GM18511 (cell line): ENCODE data around the gene GCC1.
A peak's percentile ranks its signal among the peaks of the same experiment; 100 is the strongest.

ENCODE experiments used
- ATAC-seq: cut with Tn5 transposase; IDR thresholded peaks from one replicate; pipeline ENCODE4 v1.9.1; 2021; ENCODE audit warnings: mild to moderate bottlenecking, moderate library complexity; ENCODE audit not compliant: unreplicated experiment

Gene GCC1, protein sequence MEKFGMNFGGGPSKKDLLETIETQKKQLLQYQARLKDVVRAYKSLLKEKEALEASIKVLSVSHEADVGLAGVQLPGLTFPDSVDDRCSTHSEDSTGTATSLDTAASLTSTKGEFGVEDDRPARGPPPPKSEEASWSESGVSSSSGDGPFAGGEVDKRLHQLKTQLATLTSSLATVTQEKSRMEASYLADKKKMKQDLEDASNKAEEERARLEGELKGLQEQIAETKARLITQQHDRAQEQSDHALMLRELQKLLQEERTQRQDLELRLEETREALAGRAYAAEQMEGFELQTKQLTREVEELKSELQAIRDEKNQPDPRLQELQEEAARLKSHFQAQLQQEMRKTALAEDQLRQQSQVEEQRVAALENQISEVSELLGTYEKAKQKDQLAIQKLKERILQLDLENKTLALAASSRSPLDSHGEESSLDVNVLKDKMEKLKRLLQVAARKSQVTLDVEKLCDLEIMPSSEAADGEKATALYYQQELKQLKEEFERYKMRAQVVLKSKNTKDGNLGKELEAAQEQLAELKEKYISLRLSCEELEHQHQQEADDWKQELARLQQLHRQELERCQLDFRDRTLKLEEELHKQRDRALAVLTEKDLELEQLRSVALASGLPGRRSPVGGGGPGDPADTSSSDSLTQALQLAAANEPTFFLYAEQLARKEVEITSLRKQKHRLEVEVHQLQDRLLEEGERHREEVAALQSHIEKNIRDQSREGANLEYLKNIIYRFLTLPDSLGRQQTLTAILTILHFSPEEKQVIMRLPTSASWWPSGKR

GRCh38 chr7:127585044-127585953, at the start of gene GCC1:
Gene GCC1, minus strand, starts transcription at chr7:127585596. Its CDS starts 414 bp downstream, at chr7:127585182.
- ATAC-seq: peak; percentile 76

DNA sequence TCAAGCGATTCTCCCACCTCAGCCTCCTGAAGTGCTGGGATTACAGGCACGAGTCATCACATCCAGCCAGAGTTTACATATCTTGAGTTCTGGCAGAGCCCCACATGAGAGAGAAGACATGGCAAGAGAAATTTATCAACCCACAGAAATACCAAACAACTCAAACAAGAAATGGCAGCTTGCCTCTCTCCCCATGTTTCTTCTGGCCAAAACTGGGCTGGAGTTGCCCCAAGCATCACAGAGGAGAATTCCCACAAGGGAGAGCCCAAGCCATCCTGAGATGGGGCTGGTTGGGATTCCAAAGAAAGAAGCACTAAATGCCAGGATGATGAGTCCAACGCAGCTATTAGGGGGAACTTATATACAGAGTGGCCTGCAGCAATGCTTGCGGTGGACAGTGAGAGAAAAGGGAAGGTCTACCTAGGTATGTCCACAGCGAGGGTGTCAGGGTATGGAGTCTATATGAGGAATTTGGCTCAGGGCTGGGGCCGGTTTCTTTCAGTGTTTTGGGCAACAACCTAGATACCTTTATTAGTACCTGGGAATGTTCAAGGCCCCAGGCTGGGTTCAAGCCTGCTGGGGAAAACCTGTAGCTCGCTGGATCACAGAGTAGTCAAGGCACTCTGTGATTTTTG, 47.0 kb upstream of the GCC1 start:
- ATAC-seq: no peak

DNA sequence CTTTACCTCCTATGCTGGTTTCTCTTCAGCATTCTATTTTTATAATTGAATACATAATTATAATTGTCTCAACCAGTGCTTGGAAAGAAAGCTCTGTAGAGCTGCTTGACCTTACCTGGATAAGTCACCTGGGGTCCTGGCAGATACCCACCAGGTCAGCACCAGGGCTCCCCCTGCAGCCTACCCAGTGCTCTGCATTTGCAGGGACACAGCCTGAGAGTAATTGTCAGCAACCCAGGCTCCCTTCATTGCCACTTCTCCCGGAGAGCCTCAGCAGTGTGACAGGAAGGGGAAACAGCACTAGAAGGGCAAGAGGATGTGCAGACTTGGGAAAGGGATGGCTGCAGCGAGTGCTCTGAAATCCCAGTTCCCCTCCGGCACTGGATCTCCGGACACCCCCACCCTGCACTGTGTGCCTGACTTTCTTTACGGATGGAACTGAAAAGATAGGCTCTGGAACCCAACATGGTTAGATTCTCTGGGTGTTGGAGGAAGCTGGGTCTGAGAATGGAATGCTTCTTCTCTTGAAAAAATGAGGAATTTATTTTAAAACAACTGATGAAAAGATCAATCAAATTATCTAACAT, 44.0 kb upstream of the GCC1 start:
- peak; percentile 61 for ATAC-seq

DNA sequence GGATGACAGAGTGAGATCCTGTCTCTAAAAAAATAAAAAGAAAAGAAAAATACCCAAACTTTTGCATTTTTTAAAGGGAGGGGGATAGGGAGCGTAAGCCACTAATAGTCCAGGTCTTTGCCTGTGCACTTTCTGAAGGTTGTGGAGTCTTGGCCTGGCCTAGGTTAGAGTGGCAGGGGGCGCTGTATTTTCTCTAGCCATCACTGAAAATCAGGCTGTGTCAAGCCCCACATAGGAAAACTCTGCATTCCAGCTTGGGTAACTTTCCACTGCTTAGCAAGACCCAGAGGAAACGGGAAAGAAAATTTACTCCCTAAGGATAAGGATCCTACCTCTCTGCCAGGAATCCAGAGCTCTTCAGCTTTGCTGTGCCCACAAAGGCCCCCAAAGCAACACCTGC, 43.0 kb upstream of the GCC1 start:
- ATAC-seq: no peak

DNA sequence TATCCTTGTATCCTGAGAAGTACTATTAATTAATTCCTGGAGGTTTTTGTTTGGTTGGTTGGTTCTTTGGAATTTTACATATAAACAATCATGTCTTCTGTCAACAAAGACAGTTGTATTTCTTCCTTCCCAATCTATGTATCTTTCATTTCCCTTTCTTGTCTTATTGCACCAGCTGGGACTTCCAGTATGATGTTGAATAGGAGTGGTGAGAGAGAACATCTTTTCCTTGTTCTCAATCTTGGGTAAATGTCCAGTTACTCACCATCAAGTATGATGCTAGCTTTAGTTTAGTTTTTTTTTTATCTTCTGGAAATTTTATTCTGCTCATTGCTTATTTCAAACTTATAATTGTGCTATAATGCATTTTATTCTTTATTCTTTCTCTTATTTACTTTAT, 39.9 kb upstream of the GCC1 start:
- ATAC-seq: no peak

- ATAC-seq: no peak
Observed at GRCh38 chr7:127620406-127621233, 35.2 kb upstream of the GCC1 start.

- ATAC-seq: no peak
Observed at GRCh38 chr7:127619681-127620405, 34.4 kb upstream of the GCC1 start.

DNA sequence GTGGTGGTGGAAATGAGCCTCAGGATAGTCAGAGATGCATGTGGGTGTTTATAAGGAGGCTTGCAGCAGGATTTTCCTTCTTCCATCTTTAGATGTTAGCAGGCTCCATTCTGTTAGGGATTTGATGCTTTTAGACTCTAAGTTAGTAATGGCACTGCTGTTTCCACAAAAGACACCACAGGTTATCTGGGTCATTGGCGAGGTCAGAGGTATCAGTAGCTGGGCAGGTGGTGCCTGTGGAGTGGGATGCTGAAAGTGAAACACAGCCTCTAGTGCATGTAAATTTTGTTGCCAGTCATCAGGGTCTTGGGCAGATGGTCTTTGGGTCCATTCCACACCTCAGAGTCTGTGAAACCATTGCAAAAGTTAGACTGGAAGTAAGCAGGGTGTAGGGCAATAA, 33.4 kb upstream of the GCC1 start:
- no peak for ATAC-seq

- no peak for ATAC-seq
Observed at GRCh38 chr7:127618042-127618441, 32.6 kb upstream of the GCC1 start, which contains the start of gene PAX4. Gene PAX4, minus strand, starts transcription at chr7:127618142. Its CDS starts 2,214 bp downstream, at chr7:127615928.

- ATAC-seq: no peak
Observed at GRCh38 chr7:127616724-127617123, 31.3 kb upstream of the GCC1 start.

DNA sequence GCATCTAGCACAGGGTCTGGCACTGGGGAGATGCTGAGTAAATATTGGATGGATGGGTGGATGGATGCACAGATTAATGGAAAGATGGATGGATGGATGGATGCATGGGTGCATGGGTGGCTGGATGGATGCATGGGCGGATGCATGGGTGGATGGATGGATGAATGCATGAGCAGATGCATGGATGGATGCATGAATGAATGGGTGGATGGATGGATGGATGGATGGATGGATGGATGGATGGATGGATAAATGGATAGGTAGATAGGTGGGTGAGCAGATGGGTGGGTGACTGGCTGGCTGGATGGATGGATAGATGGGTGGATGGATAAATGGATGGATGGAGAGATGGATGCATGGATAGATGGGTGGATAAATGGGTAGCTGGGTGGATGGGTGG, 26.9 kb upstream of the GCC1 start:
- ATAC-seq: no peak

GRCh38 chr7:127609297-127609696, 23.9 kb upstream of the GCC1 start:
- no peak for ATAC-seq

DNA sequence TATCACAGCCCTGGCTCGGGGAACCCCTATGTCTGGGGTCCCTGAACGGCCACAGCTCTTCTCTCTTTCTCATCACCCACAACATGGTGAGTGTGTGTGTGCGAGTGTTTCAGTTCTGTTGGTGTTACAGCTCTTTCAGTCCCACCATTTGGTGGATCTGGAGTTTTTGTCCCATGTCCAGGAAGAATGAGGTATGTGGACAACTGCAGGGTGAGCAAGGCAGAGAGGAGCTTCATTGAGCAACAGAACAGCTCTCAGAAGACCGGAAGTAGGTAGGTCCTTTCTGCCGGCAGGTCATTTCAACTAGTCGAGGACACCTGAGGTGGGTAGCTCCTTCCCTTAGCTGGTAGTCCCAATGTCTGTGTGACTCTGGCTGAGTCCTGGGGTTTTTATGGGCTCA, 23.1 kb upstream of the GCC1 start:
- ATAC-seq: no peak

- no peak for ATAC-seq
Observed at GRCh38 chr7:127600885-127601284, 15.5 kb upstream of the GCC1 start.

DNA sequence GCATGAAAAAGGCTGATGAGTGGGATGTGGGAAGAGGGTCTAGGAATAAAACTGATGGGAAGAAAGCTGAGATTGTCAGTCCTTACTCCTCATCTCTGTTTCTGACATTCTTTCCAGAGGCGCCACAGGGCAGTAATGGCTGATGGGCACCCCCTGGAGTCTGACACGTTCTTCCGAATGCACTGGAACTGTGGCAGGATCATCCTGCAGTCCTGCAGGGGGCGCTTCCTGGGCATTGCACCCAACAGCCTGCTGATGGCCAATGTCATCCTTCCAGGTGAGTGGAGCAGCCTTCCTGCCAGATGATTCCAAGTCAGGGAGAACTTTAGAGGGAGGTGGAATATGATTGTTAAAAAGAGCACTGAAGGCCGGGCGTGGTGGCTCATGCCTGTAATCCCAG, 12.9 kb upstream of the GCC1 start:
- ATAC-seq: no peak

- no peak for ATAC-seq
Observed at GRCh38 chr7:127595737-127596136, 10.3 kb upstream of the GCC1 start.

DNA sequence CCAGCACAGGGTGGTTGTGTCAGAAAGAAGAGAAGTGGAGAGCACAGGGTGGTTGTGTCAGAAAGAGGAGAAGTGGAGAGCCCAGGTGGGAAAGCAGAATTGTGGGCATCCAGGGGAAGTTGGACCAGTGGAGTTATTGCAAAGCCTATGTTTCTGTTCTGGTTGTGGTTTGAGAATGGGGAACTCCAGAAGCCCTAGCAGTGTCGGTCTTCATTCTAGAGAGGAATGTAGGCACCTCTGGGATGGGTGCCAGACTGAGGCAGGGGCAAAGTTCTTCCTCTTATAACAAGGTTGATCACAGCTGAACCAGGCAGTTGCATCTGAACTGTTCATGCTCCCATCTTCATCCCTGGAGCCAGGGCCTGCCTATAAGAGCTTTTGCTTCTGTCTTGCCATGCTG, 9.1 kb upstream of the GCC1 start:
- ATAC-seq: peak; percentile 56

GRCh38 chr7:127592550-127592949, 7.2 kb upstream of the GCC1 start:
- ATAC-seq: no peak

DNA sequence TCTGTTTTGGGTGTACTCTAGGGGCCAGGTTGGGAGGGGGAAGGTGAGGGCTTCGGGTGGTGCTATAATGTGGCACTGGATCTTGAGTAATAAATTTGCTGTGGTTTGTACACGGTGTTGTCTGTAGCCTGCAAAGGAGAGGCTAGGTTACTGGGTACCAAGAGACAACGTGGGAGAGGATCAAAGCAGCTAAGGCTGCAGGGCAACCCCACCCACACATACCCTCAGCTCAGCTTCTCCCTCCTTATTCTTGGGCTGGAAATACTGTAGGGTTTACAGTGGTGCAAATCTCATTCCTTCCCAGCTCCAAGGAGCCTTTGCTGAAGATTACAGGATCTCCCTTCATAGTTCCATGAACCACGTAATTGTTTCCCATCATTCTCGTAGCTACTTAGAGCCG, 6.2 kb upstream of the GCC1 start:
- ATAC-seq: no peak
